ENCODE measurements around the gene PREB. TPM values are rescaled to one million over a fixed set of nuclear protein-coding genes. Genes with fewer than 3 reads are reported as not detected.

The PREB gene
- total RNA-seq, 4 donors from 2014 or later, result 53.2 to 105 (median 71.1) TPM

- in situ Hi-C loops (cut with MboI; ENCODE audit: low pct_ligation_motif_present in 1 of 4, low pct_unique_long_range_greater_than_20kb in 1 of 4, low sequenced_read_pairs in 3 of 4), result no loop called here
- DNase-seq, result no peak
- H3K27ac ChIP-seq, result no peak overlapping the region
- no peak overlapping the region for H3K4me3 ChIP-seq
- intact Hi-C loops (cut with DNase I; ENCODE audit: low total_unique reads), result loop anchor here (10.0 kb wide), 1 partner anchor 77 kb away; the partner anchor contains the start of genes ATRAID, CAD and SLC5A6
- TF ChIP-seq EP300 (IDR thresholded peaks at IDR 0.05; ENCODE audit: low read depth), result no peak
- H3K27me3 ChIP-seq, result no peaks in the 10 kb centered on the region
- H3K4me1 ChIP-seq, result peaks cover 6 to 12% (median 7%) of the 10 kb centered on the region in 4 donors
- H3K36me3 ChIP-seq, result no peaks in the 10 kb centered on the region
- 66 to 84% methylated on average over 4 to 7 of the region's 7 CpGs for WGBS, 2 donors (ENCODE audit: low coverage in 1 of 2)
- H3K9me3 ChIP-seq, result no peaks in the 10 kb centered on the region
These were observed 3.7 kb upstream of the PREB start for GRCh38 chr2:27138111-27138510.

DNA sequence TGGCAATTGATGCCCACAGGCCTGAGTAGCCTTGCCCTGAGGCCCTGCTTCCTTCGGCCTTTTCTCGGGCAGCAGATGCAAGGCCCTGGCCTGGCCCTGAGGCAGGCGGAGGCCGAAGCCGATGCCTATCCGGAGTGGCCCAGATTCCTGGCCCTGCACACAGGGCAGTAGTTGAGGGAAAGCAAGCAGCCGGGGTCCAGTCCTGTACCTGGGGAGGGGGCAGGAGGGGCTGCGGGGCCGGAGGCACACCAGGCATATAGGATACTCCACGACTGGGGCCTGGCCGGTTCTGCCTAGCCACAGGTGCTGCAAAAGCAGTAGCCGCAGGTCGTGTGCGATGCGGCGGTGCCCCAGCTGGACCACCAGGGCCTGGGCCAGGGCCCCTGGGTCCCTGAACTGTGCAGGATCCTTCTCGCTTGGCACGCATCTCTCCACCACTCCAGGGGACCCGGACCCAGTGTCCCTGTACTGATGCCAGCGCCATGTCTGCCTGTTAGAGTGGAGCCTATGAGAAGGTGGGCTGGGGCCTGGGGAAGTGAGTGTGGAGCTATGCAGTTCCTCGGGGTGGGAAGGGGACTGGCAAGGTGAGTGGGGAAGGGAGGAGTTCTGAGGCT lies 3.0 kb upstream of the PREB start:
- no peak for TF ChIP-seq POLR2AphosphoS5 (IDR thresholded peaks at IDR 0.05)
- TF ChIP-seq, protein P1, sequence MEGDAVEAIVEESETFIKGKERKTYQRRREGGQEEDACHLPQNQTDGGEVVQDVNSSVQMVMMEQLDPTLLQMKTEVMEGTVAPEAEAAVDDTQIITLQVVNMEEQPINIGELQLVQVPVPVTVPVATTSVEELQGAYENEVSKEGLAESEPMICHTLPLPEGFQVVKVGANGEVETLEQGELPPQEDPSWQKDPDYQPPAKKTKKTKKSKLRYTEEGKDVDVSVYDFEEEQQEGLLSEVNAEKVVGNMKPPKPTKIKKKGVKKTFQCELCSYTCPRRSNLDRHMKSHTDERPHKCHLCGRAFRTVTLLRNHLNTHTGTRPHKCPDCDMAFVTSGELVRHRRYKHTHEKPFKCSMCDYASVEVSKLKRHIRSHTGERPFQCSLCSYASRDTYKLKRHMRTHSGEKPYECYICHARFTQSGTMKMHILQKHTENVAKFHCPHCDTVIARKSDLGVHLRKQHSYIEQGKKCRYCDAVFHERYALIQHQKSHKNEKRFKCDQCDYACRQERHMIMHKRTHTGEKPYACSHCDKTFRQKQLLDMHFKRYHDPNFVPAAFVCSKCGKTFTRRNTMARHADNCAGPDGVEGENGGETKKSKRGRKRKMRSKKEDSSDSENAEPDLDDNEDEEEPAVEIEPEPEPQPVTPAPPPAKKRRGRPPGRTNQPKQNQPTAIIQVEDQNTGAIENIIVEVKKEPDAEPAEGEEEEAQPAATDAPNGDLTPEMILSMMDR (IDR thresholded peaks at IDR 0.05), result no peak
- TF ChIP-seq POLR2A (IDR thresholded peaks at IDR 0.05), result no peak
- TF ChIP-seq EP300 (IDR thresholded peaks at IDR 0.05; ENCODE audit: low read depth), result no peak
- no peak for DNase-seq
- Histone ChIP-seq H3K27me3 (no peaks in the 10 kb centered on the region), H3K9me3 (no peaks in the 10 kb centered on the region), H3K4me1 (peaks cover 7 to 19% (median 13%) of the 10 kb centered on the region in 4 donors), H3K36me3 (peaks cover 0 to 1% (median 0%) of the 10 kb centered on the region in 4 donors), H3K4me3 (no peak overlapping the region), H3K27ac (no peak overlapping the region)
- in situ Hi-C loops (cut with MboI; ENCODE audit: low pct_ligation_motif_present in 1 of 4, low pct_unique_long_range_greater_than_20kb in 1 of 4, low sequenced_read_pairs in 3 of 4), result no loop called here
- intact Hi-C loops (cut with DNase I; ENCODE audit: low total_unique reads), result loop anchor here (10.0 kb wide), 1 partner anchor 77 kb away; the partner anchor contains the start of genes ATRAID, CAD and SLC5A6
- 91% methylated on average over 18 of the region's 21 CpGs; no CpG with 5 or more reads in 1 of the 2 donors for WGBS, 2 donors (ENCODE audit: low coverage in 1 of 2)

GRCh38 chr2:27136751-27137150 lies 2.3 kb upstream of the PREB start:
- intact Hi-C loops (cut with DNase I; ENCODE audit: low total_unique reads), result loop anchor here (10.0 kb wide), 1 partner anchor 78 kb away; the partner anchor contains the start of genes ATRAID, CAD and SLC5A6
- 92 to 100% methylated on average over 3 to 7 of the region's 7 CpGs for WGBS, 2 donors (ENCODE audit: low coverage in 1 of 2)
- in situ Hi-C loops (cut with MboI; ENCODE audit: low pct_ligation_motif_present in 1 of 4, low pct_unique_long_range_greater_than_20kb in 1 of 4, low sequenced_read_pairs in 3 of 4), result no loop called here
- no peak overlapping the region for H3K27ac ChIP-seq
- H3K27me3 ChIP-seq, result no peaks in the 10 kb centered on the region
- H3K4me1 ChIP-seq, result peaks cover 7 to 20% (median 15%) of the 10 kb centered on the region in 4 donors
- H3K36me3 ChIP-seq, result peaks cover 0 to 7% (median 2%) of the 10 kb centered on the region in 4 donors
- no peaks in the 10 kb centered on the region for H3K9me3 ChIP-seq
- no peak for DNase-seq
- no peak for TF ChIP-seq POLR2AphosphoS5 (IDR thresholded peaks at IDR 0.05)
- no peak for TF ChIP-seq EP300 (IDR thresholded peaks at IDR 0.05; ENCODE audit: low read depth)
- no peak for TF ChIP-seq POLR2A (IDR thresholded peaks at IDR 0.05)
- TF ChIP-seq, protein P1 (IDR thresholded peaks at IDR 0.05), result no peak
- H3K4me3 ChIP-seq, result no peak overlapping the region

GRCh38 chr2:27135478-27135955 lies 1.1 kb upstream of the PREB start:
- no peak for TF ChIP-seq EP300 (IDR thresholded peaks at IDR 0.05; ENCODE audit: low read depth)
- TF ChIP-seq POLR2AphosphoS5 (IDR thresholded peaks at IDR 0.05), result no peak
- TF ChIP-seq, protein P1 (IDR thresholded peaks at IDR 0.05), result no peak
- no peak for TF ChIP-seq POLR2A (IDR thresholded peaks at IDR 0.05)
- WGBS, 2 donors (ENCODE audit: low coverage in 1 of 2), result 84 to 100% methylated on average over 2 to 9 of the region's 12 CpGs
- Histone ChIP-seq H3K27me3 (no peaks in the 10 kb centered on the region), H3K4me1 (peaks cover 7 to 20% (median 15%) of the 10 kb centered on the region in 4 donors), H3K4me3 (no peak overlapping the region), H3K36me3 (peaks cover 0 to 19% (median 4%) of the 10 kb centered on the region in 4 donors), H3K27ac (peak overlapping the region in 1 of 4 donors; percentile 95), H3K9me3 (no peaks in the 10 kb centered on the region)
- in situ Hi-C loops (cut with MboI; ENCODE audit: low pct_ligation_motif_present in 1 of 4, low pct_unique_long_range_greater_than_20kb in 1 of 4, low sequenced_read_pairs in 3 of 4), result no loop called here
- no peak for DNase-seq
- intact Hi-C loops (cut with DNase I; ENCODE audit: low total_unique reads), result loop anchor here (10.0 kb wide), 1 partner anchor 79 kb away; the partner anchor contains the start of genes ATRAID, CAD and SLC5A6
